ENCODE measurements around the gene MAFF. TPM values are rescaled to one million over a fixed set of nuclear protein-coding genes. Genes with fewer than 3 reads are reported as not detected.

MAFF gene
- total RNA-seq, 3 donors from 2014 or later = 37.3 to 126 (median 85.5) TPM

DNA sequence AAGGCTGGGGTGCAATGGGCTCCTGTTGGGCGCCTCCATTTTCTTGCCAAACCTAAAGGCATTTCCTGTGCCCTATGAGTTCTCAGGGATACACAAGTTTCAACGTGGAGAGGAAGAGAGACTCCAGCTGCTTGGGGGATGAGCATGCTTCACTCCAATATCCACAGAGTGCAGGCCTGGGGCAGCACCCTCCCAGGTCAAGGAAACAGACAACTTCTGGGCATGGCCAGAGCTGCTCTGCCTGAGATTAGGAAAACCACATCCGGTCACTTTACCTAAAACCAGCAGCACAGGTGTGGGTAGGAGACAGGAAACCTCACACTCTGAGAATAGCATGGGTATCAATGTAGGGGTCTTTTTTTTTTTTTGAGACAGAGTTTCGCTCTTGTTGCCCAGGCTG, 42.3 kb downstream of the MAFF start:
- intact Hi-C loops (cut with DNase I; ENCODE audit: low total_unique reads) = no loop called here
- Histone ChIP-seq H3K4me1 (peaks cover 0 to 10% of the 10 kb centered on the region in 2 donors), H3K36me3 (no peaks in the 10 kb centered on the region)

DNA sequence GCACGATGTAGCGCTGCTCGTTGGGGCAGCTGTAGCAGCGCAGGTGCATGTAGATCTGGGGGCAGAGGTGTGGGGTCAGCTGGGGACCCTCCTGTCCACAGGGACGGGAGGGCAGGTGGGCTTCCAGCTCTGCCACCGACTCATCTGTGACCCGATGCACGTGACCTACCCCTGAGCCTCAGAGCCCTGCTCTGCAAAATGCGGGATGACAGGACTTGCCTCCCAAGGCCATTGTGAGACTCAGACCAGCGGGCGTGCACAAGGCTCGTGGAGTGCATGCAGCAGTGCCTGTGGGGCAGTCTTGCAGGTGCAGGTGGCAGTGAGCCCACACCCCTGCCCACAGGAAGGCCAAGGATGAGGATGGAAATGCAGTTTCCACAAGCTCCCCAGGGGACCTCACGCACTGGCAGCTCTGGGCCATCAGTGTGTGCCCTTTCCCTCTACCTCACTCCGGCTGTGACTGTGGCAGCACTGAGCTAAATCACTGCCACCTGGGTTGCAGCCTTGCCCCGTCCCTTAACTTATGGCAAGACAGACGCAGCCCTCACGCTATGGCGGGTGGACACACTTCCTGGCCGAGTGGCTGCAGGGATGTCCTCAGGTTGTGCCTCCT, 44.4 kb downstream of the MAFF start:
- TF ChIP-seq POLR2AphosphoS5 (IDR thresholded peaks at IDR 0.05) (no peak), POLR2A (IDR thresholded peaks at IDR 0.05) (no peak)
- Histone ChIP-seq H3K9me3 (no peaks in the 10 kb centered on the region), H3K27me3 (no peaks in the 10 kb centered on the region), H3K27ac (peak overlapping the region; percentile 67 to 82), H3K4me3 (no peak overlapping the region), H3K4me1 (peaks cover 0 to 5% of the 10 kb centered on the region in 2 donors), H3K36me3 (no peaks in the 10 kb centered on the region)
- intact Hi-C loops (cut with DNase I; ENCODE audit: low total_unique reads) = no loop called here
- no peak for DNase-seq (ENCODE audit: low spot score in 2 of 2)

More for the DNA sequence above, 42.3 kb downstream of the MAFF start:
- Histone ChIP-seq H3K4me3 (no peak overlapping the region), H3K27me3 (no peaks in the 10 kb centered on the region), H3K27ac (no peak overlapping the region), H3K9me3 (no peaks in the 10 kb centered on the region)
- no peak for TF ChIP-seq POLR2A (IDR thresholded peaks at IDR 0.05)
- TF ChIP-seq, protein P1, sequence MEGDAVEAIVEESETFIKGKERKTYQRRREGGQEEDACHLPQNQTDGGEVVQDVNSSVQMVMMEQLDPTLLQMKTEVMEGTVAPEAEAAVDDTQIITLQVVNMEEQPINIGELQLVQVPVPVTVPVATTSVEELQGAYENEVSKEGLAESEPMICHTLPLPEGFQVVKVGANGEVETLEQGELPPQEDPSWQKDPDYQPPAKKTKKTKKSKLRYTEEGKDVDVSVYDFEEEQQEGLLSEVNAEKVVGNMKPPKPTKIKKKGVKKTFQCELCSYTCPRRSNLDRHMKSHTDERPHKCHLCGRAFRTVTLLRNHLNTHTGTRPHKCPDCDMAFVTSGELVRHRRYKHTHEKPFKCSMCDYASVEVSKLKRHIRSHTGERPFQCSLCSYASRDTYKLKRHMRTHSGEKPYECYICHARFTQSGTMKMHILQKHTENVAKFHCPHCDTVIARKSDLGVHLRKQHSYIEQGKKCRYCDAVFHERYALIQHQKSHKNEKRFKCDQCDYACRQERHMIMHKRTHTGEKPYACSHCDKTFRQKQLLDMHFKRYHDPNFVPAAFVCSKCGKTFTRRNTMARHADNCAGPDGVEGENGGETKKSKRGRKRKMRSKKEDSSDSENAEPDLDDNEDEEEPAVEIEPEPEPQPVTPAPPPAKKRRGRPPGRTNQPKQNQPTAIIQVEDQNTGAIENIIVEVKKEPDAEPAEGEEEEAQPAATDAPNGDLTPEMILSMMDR (IDR thresholded peaks at IDR 0.05) = no peak
- no peak for TF ChIP-seq POLR2AphosphoS5 (IDR thresholded peaks at IDR 0.05)
- no peak for DNase-seq (ENCODE audit: low spot score in 2 of 2)

DNA sequence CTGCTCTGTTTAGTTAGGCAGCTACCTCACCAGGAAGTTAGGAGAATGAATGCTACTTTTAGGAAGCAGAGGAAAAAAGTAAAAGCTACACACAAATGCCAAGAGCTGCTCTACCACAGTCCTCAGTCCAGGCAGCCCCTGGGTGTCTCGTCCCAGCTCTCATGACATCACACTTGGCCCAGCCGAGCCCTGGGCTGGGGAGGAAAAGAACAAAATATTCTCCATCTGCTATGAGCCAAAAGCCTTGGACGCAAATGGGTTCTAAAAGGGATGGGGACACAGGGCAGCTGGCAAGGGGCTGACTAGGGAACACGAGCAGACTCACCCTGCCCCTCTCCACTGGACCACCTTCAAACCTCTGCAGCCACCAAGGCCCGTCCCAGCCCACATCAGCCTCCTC, 44.9 kb downstream of the MAFF start:
- H3K36me3 ChIP-seq = no peaks in the 10 kb centered on the region
- peak overlapping the region; percentile 67 to 82 for H3K27ac ChIP-seq
- TF ChIP-seq POLR2AphosphoS5 (IDR thresholded peaks at IDR 0.05) = no peak
- TF ChIP-seq POLR2A (IDR thresholded peaks at IDR 0.05) = no peak
- TF ChIP-seq, protein P1 (IDR thresholded peaks at IDR 0.05) = no peak
- H3K9me3 ChIP-seq = no peaks in the 10 kb centered on the region
- intact Hi-C loops (cut with DNase I; ENCODE audit: low total_unique reads) = no loop called here
- peak in 1 of 2 donors; percentile 50 for DNase-seq (ENCODE audit: low spot score in 2 of 2)
- peaks cover 0 to 5% of the 10 kb centered on the region in 2 donors for H3K4me1 ChIP-seq
- no peak overlapping the region for H3K4me3 ChIP-seq
- no peaks in the 10 kb centered on the region for H3K27me3 ChIP-seq

DNA sequence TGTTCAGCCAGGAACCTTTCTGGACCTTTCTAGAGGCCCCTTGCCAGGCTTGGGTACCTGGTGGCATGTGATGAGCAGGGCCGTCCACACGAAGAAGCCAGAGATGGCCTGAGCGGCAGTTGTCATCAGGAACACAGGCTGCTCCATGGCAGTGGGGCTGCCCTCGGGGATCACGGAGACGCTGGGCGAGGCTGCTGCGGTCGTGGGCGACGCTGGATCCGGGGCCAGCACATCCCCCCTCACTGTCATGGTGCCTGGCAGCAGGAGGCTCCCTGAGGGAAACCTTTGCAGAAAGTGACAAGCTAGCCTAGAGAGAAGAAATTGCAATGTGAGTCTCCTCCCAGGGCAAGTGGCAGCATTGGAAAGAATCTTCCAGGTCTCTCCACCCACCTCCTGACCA, 45.9 kb downstream of the MAFF start:
- TF ChIP-seq POLR2AphosphoS5 (IDR thresholded peaks at IDR 0.05) (no peak), POLR2A (IDR thresholded peaks at IDR 0.05) (no peak)
- TF ChIP-seq, protein P1 (IDR thresholded peaks at IDR 0.05) = no peak
- Histone ChIP-seq H3K4me1 (peaks cover 0 to 5% of the 10 kb centered on the region in 2 donors), H3K4me3 (no peak overlapping the region), H3K27me3 (no peaks in the 10 kb centered on the region), H3K27ac (peak overlapping the region; percentile 67 to 82), H3K9me3 (no peaks in the 10 kb centered on the region), H3K36me3 (no peaks in the 10 kb centered on the region)
- intact Hi-C loops (cut with DNase I; ENCODE audit: low total_unique reads) = no loop called here
- no peak for DNase-seq (ENCODE audit: low spot score in 2 of 2)

DNA sequence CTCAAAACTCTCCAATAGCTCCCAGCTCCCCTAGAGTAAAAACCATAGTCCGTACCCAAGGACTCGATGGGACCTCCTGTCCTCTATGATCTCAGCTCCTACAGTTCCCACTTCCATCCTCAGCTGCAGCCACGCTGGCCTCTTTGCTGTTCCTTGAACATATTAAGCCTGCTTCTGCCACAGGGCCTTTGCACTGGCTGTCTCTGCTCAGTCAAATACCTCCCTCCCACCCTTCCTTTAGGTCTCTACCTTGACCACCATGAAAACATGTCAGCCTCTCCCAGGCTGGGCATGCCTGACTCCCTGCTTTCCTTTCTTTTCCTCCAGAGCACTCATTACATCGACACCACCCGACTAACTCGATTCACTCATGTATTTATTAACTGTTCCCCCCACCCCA, 46.5 kb downstream of the MAFF start:
- H3K27me3 ChIP-seq = no peaks in the 10 kb centered on the region

More for the DNA sequence above, 46.5 kb downstream of the MAFF start:
- Histone ChIP-seq H3K27ac (no peak overlapping the region), H3K36me3 (no peaks in the 10 kb centered on the region), H3K4me1 (peaks cover 0 to 5% of the 10 kb centered on the region in 2 donors), H3K9me3 (no peaks in the 10 kb centered on the region), H3K4me3 (no peak overlapping the region)
- intact Hi-C loops (cut with DNase I; ENCODE audit: low total_unique reads) = no loop called here
- no peak for DNase-seq (ENCODE audit: low spot score in 2 of 2)
- TF ChIP-seq POLR2AphosphoS5 (IDR thresholded peaks at IDR 0.05) = no peak
- TF ChIP-seq POLR2A (IDR thresholded peaks at IDR 0.05) = no peak
- TF ChIP-seq, protein P1 (IDR thresholded peaks at IDR 0.05) = no peak
